ENCODE measurements around the gene UNC5C. TPM values are rescaled to one million over a fixed set of nuclear protein-coding genes. Genes with fewer than 3 reads are reported as not detected.

Gene UNC5C
- total RNA-seq, 1 experiment from 2014 or later, result 0.11 TPM

- Histone ChIP-seq H3K27ac (ENCODE audit: low read depth, low read length, poor library complexity, severe bottlenecking) (no peak overlapping the region), H3K4me3 (ENCODE audit: low read depth, low read length, poor library complexity, severe bottlenecking) (no peak overlapping the region), H3K27me3 (replicated peaks; ENCODE audit: insufficient read depth, low read depth, low read length, poor library complexity) (no peaks in the 10 kb centered on the region), H3K4me1 (ENCODE audit: insufficient read depth, low read length, poor library complexity, severe bottlenecking) (no peaks in the 10 kb centered on the region), H3K36me3 (ENCODE audit: insufficient read depth, low read length, poor library complexity, severe bottlenecking) (no peaks in the 10 kb centered on the region), H3K9me3 (ENCODE audit: low read depth, low read length, poor library complexity, severe bottlenecking) (no peaks in the 10 kb centered on the region)
- BruUV-seq (replicated peaks), result no TSS peak
- intact Hi-C loops (cut with micrococcal nuclease; ENCODE audit: unreplicated experiment), result no loop called here
- TF ChIP-seq EZH2 (IDR thresholded peaks at IDR 0.05; ENCODE audit: borderline replicate concordance, low read depth, low read length, poor library complexity, severe bottlenecking) (no peak), CTCF (conservative IDR thresholded peaks at IDR 0.05; ENCODE audit: low read depth, low read length) (no peak)
- POLR2A ChIA-PET (ENCODE audit: low non-redundant PET), result no interaction called here
- CTCF ChIA-PET, result no interaction called here
- no peak for DNase-seq (ENCODE audit: low spot score)
These were observed 229.6 kb downstream of the UNC5C start for GRCh38 chr4:95319169-95319568.

GRCh38 chr4:95318483-95318882 is 230.3 kb downstream of the UNC5C start:
- Histone ChIP-seq H3K4me3 (ENCODE audit: low read depth, low read length, poor library complexity, severe bottlenecking) (no peak overlapping the region), H3K27ac (ENCODE audit: low read depth, low read length, poor library complexity, severe bottlenecking) (no peak overlapping the region), H3K9me3 (ENCODE audit: low read depth, low read length, poor library complexity, severe bottlenecking) (no peaks in the 10 kb centered on the region), H3K36me3 (ENCODE audit: insufficient read depth, low read length, poor library complexity, severe bottlenecking) (no peaks in the 10 kb centered on the region), H3K27me3 (replicated peaks; ENCODE audit: insufficient read depth, low read depth, low read length, poor library complexity) (no peaks in the 10 kb centered on the region), H3K4me1 (ENCODE audit: insufficient read depth, low read length, poor library complexity, severe bottlenecking) (no peaks in the 10 kb centered on the region)
- DNase-seq (ENCODE audit: low spot score), result no peak
- POLR2A ChIA-PET (ENCODE audit: low non-redundant PET), result no interaction called here
- intact Hi-C loops (cut with micrococcal nuclease; ENCODE audit: unreplicated experiment), result no loop called here
- no TSS peak for BruUV-seq (replicated peaks)
- TF ChIP-seq EZH2 (IDR thresholded peaks at IDR 0.05; ENCODE audit: borderline replicate concordance, low read depth, low read length, poor library complexity, severe bottlenecking), result no peak
- no peak for TF ChIP-seq CTCF (conservative IDR thresholded peaks at IDR 0.05; ENCODE audit: low read depth, low read length)
- CTCF ChIA-PET, result no interaction called here

- POLR2A ChIA-PET (ENCODE audit: low non-redundant PET), result no interaction called here
- no peaks in the 10 kb centered on the region for H3K36me3 ChIP-seq (ENCODE audit: insufficient read depth, low read length, poor library complexity, severe bottlenecking)
- BruUV-seq (replicated peaks), result no TSS peak
- no peaks in the 10 kb centered on the region for H3K9me3 ChIP-seq (ENCODE audit: low read depth, low read length, poor library complexity, severe bottlenecking)
- no peak overlapping the region for H3K27ac ChIP-seq (ENCODE audit: low read depth, low read length, poor library complexity, severe bottlenecking)
- H3K4me1 ChIP-seq (ENCODE audit: insufficient read depth, low read length, poor library complexity, severe bottlenecking), result no peaks in the 10 kb centered on the region
- no peaks in the 10 kb centered on the region for H3K27me3 ChIP-seq (replicated peaks; ENCODE audit: insufficient read depth, low read depth, low read length, poor library complexity)
- H3K4me3 ChIP-seq (ENCODE audit: low read depth, low read length, poor library complexity, severe bottlenecking), result no peak overlapping the region
- intact Hi-C loops (cut with micrococcal nuclease; ENCODE audit: unreplicated experiment), result no loop called here
- TF ChIP-seq CTCF (conservative IDR thresholded peaks at IDR 0.05; ENCODE audit: low read depth, low read length) (no peak), EZH2 (IDR thresholded peaks at IDR 0.05; ENCODE audit: borderline replicate concordance, low read depth, low read length, poor library complexity, severe bottlenecking) (no peak)
- no peak for DNase-seq (ENCODE audit: low spot score)
- CTCF ChIA-PET, result no interaction called here
These were observed 230.7 kb downstream of the UNC5C start for GRCh38 chr4:95318044-95318443.
